Neural progenitor cell (in vitro differentiated cells): ENCODE data around the gene PP2D1.

Experiments
- CTCF ChIP-seq: fragments of 200-600 bp; sonication (generic); IDR thresholded peaks from 2 replicates; pipeline ENCODE4 v1.5.1; 2017; ENCODE audit warnings: antibody characterized with exemption, mild to moderate bottlenecking
- EZH2 ChIP-seq: fragments of 200-600 bp; sonication (generic); IDR thresholded peaks from 2 replicates; pipeline ENCODE4 v1.6.1; 2017; ENCODE audit warnings: antibody characterized with exemption, mild to moderate bottlenecking, moderate library complexity
- EZH2phosphoT487 ChIP-seq: fragments of 200-600 bp; sonication (generic); IDR thresholded peaks from 2 replicates; pipeline ENCODE4 v1.6.1; 2017; ENCODE audit warnings: antibody characterized with exemption

- TF ChIP-seq CTCF, result no peak
- TF ChIP-seq EZH2, result no peak
- no peak for TF ChIP-seq EZH2phosphoT487
These were observed 34.5 kb upstream of the PP2D1 start for GRCh38 chr3:20046556-20046955.
